GM12878 (cell line): ENCODE results near the gene ASCC2.

Source experiments
- CTCF ChIP-seq, 3 experiments: IDR thresholded peaks in 2 of 3; conservative IDR thresholded peaks in 1 of 3; 2 replicates each; pipeline ENCODE4 v1.5.1; 2011; ENCODE audit warnings: low read depth in 3 of 3, low read length in 3 of 3, mild to moderate bottlenecking in 3 of 3, control low read depth in 2 of 3, moderate library complexity in 2 of 3, inconsistent platforms in 1 of 3, mixed read lengths in 1 of 3; ENCODE audit not compliant: control insufficient read depth in 2 of 3, insufficient read depth in 1 of 3; ENCODE audit errors: extremely low read depth in 1 of 3
- NRF1 ChIP-seq: conservative IDR thresholded peaks from 2 replicates; pipeline ENCODE4 v1.6.1; 2011; ENCODE audit warnings: mild to moderate bottlenecking, low read depth, low read length, improper control_type of control experiment
- ZNF384 ChIP-seq: IDR thresholded peaks from 2 replicates; pipeline ENCODE4 v1.6.1; 2012; ENCODE audit warnings: low read depth, mild to moderate bottlenecking, low read length, improper control_type of control experiment, borderline replicate concordance
- TF ChIP-seq, protein P1 (sequence below): IDR thresholded peaks from 2 replicates; pipeline ENCODE4 v1.6.1; 2012; ENCODE audit warnings: low read depth, low read length, improper control_type of control experiment

DNA sequence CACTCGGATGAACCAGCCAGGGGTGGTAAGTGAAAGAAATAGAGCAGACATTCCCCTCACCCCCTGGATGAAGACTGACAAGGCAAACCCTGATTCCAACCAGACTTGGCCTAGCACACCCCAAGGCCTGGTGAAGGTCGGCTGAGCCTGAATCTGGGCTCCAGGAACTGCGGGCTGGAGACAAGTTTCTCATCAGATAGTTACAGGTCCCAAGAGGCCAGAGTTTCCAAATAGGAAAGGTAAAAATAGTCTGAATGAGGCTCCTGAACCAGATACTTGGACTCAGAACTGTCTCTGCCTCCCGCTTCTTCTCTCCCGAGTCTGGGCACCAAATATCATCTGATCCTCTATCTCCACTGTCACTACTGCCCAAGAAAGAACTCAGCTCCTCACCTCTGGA, 79.1 kb downstream of the ASCC2 start:
- TF ChIP-seq NRF1: no peak
- TF ChIP-seq, protein P1, sequence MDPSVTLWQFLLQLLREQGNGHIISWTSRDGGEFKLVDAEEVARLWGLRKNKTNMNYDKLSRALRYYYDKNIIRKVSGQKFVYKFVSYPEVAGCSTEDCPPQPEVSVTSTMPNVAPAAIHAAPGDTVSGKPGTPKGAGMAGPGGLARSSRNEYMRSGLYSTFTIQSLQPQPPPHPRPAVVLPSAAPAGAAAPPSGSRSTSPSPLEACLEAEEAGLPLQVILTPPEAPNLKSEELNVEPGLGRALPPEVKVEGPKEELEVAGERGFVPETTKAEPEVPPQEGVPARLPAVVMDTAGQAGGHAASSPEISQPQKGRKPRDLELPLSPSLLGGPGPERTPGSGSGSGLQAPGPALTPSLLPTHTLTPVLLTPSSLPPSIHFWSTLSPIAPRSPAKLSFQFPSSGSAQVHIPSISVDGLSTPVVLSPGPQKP: no peak
- no peak for TF ChIP-seq CTCF (IDR thresholded peaks at IDR 0.05 in 2 of 3, conservative IDR thresholded peaks at IDR 0.05 in 1 of 3; ENCODE audit: control insufficient read depth in 2 of 3, extremely low read depth in 1 of 3, insufficient read depth in 1 of 3, low read depth in 3 of 3, low read length in 3 of 3)
- TF ChIP-seq ZNF384: no peak
